ENCODE data around the gene PRKG1. TPM values are rescaled to one million over a fixed set of nuclear protein-coding genes. Genes with fewer than 3 reads are reported as not detected.
A peak's percentile ranks its signal among the peaks of the same experiment; 100 is the strongest.
"Not testable (repeated sequence)": the region's sequence is repeated elsewhere in the genome, so short reads cannot be mapped to it uniquely, and the experiment has no call there.

PRKG1 gene
- total and polyA plus RNA-seq, 2 donors (not counting 1 experiment from before 2014, with no cell fraction given) = 45.8 to 71.8 TPM

GRCh38 chr10:51270936-51271530 lies 196.7 kb downstream of the PRKG1 start:
- no peak overlapping the region for H3K27ac ChIP-seq (ENCODE audit: insufficient read depth, low read length)
- H3K4me2 ChIP-seq (ENCODE audit: extremely low read depth, insufficient read depth, low read length) = no peak overlapping the region
- H2AFZ ChIP-seq (ENCODE audit: low read length) = no peak overlapping the region
- H3K79me2 ChIP-seq (ENCODE audit: control insufficient read depth, insufficient read depth, low read length) = no peaks in the 10 kb centered on the region
- H3K4me3 ChIP-seq (replicated peaks in 1 of 4; ENCODE audit: control extremely low read depth in 1 of 4, insufficient read depth in 1 of 4, low read depth in 3 of 4, low read length in 4 of 4) = no peak overlapping the region
- H3K36me3 ChIP-seq (ENCODE audit: control insufficient read depth, insufficient read depth, low read length) = no peaks in the 10 kb centered on the region
- H3K27me3 ChIP-seq (ENCODE audit: control insufficient read depth, insufficient read depth, low read length) = no peaks in the 10 kb centered on the region
- TF ChIP-seq CTCF (conservative IDR thresholded peaks at IDR 0.05 in 1 of 2, IDR thresholded peaks at IDR 0.05 in 1 of 2; ENCODE audit: low read depth in 1 of 2, low read length in 2 of 2) = no peak
- TF ChIP-seq EZH2 (IDR thresholded peaks at IDR 0.05; ENCODE audit: low read length, missing control alignments) = no peak
- peak in 1 of 2 donors; percentile 13 for DNase-seq (ENCODE audit: low read depth in 2 of 2)
- no peaks in the 10 kb centered on the region for H3K4me1 ChIP-seq (ENCODE audit: control insufficient read depth, extremely low read depth, insufficient read depth, low read length)
- no peak overlapping the region for H3K9ac ChIP-seq (ENCODE audit: insufficient read depth, low read length)
- H4K20me1 ChIP-seq (ENCODE audit: control insufficient read depth, extremely low read depth, insufficient read depth, low read length) = no peaks in the 10 kb centered on the region
- H3K9me3 ChIP-seq (ENCODE audit: control insufficient read depth, insufficient read depth, low read depth, low read length) = no peaks in the 10 kb centered on the region

- not testable (repeated sequence) for H3K9me3 ChIP-seq (ENCODE audit: control insufficient read depth, insufficient read depth, low read depth, low read length)
Measured at GRCh38 chr10:51272099-51272498, 197.8 kb downstream of the PRKG1 start.

GRCh38 chr10:51272555-51272954 lies 198.3 kb downstream of the PRKG1 start:
- Histone ChIP-seq H3K4me2 (ENCODE audit: extremely low read depth, insufficient read depth, low read length) (no peak overlapping the region), H3K4me1 (ENCODE audit: control insufficient read depth, extremely low read depth, insufficient read depth, low read length) (no peaks in the 10 kb centered on the region), H2AFZ (ENCODE audit: low read length) (no peak overlapping the region), H3K36me3 (ENCODE audit: control insufficient read depth, insufficient read depth, low read length) (no peaks in the 10 kb centered on the region), H4K20me1 (ENCODE audit: control insufficient read depth, extremely low read depth, insufficient read depth, low read length) (no peaks in the 10 kb centered on the region), H3K9ac (ENCODE audit: insufficient read depth, low read length) (no peak overlapping the region), H3K27me3 (ENCODE audit: control insufficient read depth, insufficient read depth, low read length) (no peaks in the 10 kb centered on the region), H3K79me2 (ENCODE audit: control insufficient read depth, insufficient read depth, low read length) (no peaks in the 10 kb centered on the region), H3K9me3 (ENCODE audit: control insufficient read depth, insufficient read depth, low read depth, low read length) (no peaks in the 10 kb centered on the region), H3K4me3 (replicated peaks in 1 of 4; ENCODE audit: control extremely low read depth in 1 of 4, insufficient read depth in 1 of 4, low read depth in 3 of 4, low read length in 4 of 4) (no peak overlapping the region), H3K27ac (ENCODE audit: insufficient read depth, low read length) (no peak overlapping the region)
- DNase-seq (ENCODE audit: low read depth in 2 of 2) = peak in 1 of 2 donors; percentile 32
- TF ChIP-seq CTCF (conservative IDR thresholded peaks at IDR 0.05 in 1 of 2, IDR thresholded peaks at IDR 0.05 in 1 of 2; ENCODE audit: low read depth in 1 of 2, low read length in 2 of 2) (no peak), EZH2 (IDR thresholded peaks at IDR 0.05; ENCODE audit: low read length, missing control alignments) (no peak)

More at GRCh38 chr10:51272099-51272498, 197.8 kb downstream of the PRKG1 start:
- H3K36me3 ChIP-seq (ENCODE audit: control insufficient read depth, insufficient read depth, low read length); H2AFZ ChIP-seq (ENCODE audit: low read length); H3K4me2 ChIP-seq (ENCODE audit: extremely low read depth, insufficient read depth, low read length); H3K9ac ChIP-seq (ENCODE audit: insufficient read depth, low read length); H4K20me1 ChIP-seq (ENCODE audit: control insufficient read depth, extremely low read depth, insufficient read depth, low read length); H3K4me1 ChIP-seq (ENCODE audit: control insufficient read depth, extremely low read depth, insufficient read depth, low read length); H3K4me3 ChIP-seq (replicated peaks in 1 of 4; ENCODE audit: control extremely low read depth in 1 of 4, insufficient read depth in 1 of 4, low read depth in 3 of 4, low read length in 4 of 4); H3K27ac ChIP-seq (ENCODE audit: insufficient read depth, low read length); H3K27me3 ChIP-seq (ENCODE audit: control insufficient read depth, insufficient read depth, low read length); H3K79me2 ChIP-seq (ENCODE audit: control insufficient read depth, insufficient read depth, low read length); DNase-seq (ENCODE audit: low read depth in 2 of 2): not testable (repeated sequence)
